ENCODE results near the gene P2RY6.

GRCh38 chr11:73227571-73228211, 44.4 kb upstream of the P2RY6 start:
- TF ChIP-seq, protein P1, sequence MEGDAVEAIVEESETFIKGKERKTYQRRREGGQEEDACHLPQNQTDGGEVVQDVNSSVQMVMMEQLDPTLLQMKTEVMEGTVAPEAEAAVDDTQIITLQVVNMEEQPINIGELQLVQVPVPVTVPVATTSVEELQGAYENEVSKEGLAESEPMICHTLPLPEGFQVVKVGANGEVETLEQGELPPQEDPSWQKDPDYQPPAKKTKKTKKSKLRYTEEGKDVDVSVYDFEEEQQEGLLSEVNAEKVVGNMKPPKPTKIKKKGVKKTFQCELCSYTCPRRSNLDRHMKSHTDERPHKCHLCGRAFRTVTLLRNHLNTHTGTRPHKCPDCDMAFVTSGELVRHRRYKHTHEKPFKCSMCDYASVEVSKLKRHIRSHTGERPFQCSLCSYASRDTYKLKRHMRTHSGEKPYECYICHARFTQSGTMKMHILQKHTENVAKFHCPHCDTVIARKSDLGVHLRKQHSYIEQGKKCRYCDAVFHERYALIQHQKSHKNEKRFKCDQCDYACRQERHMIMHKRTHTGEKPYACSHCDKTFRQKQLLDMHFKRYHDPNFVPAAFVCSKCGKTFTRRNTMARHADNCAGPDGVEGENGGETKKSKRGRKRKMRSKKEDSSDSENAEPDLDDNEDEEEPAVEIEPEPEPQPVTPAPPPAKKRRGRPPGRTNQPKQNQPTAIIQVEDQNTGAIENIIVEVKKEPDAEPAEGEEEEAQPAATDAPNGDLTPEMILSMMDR (IDR thresholded peaks at IDR 0.05 in 4 of 5, conservative IDR thresholded peaks at IDR 0.05 in 1 of 5), result no peak
- TF ChIP-seq POLR2A (IDR thresholded peaks at IDR 0.05), result no peak
